Small intestine (tissue), 7 donors: Measurements from ENCODE around the gene U2AF2. TPM values are rescaled to one million over a fixed set of nuclear protein-coding genes. Genes with fewer than 3 reads are reported as not detected.

ENCODE experiments used
- DNase-seq, 2 donors: peaks; one replicate each; pipeline versions ENCODE4 v3.0.0 to v3.0.0-alpha.2; 2013
- FAIRE-seq: peaks from 2 replicates; lab custom pipeline; 2012; peaks lifted over from hg19 to GRCh38; lab: Jason Lieb, UNC
- H3K27ac ChIP-seq, 3 donors: one replicate each; pipeline ENCODE4 v1.5.1; 2013; ENCODE audit warnings: low read length in 2 of 3, mild to moderate bottlenecking in 2 of 3, control low read depth in 1 of 3, inconsistent platforms in 1 of 3, low read depth in 1 of 3, moderate library complexity in 1 of 3
- H3K27me3 ChIP-seq, 3 donors: one replicate each; pipeline ENCODE4 v1.6.1; 2013; ENCODE audit warnings: low read length in 3 of 3, inconsistent platforms in 1 of 3; ENCODE audit not compliant: control insufficient read depth in 3 of 3, insufficient read depth in 3 of 3
- H3K36me3 ChIP-seq, 3 donors: one replicate each; pipeline ENCODE4 v1.6.1; 2013; ENCODE audit warnings: low read length in 3 of 3, inconsistent platforms in 1 of 3, low read depth in 1 of 3, mild to moderate bottlenecking in 1 of 3, moderate library complexity in 1 of 3; ENCODE audit not compliant: control insufficient read depth in 3 of 3, insufficient read depth in 2 of 3
- H3K4me1 ChIP-seq, 3 donors: one replicate each; pipeline ENCODE4 v1.6.1; 2013; ENCODE audit warnings: low read length in 2 of 3, inconsistent platforms in 1 of 3, low read depth in 1 of 3, mild to moderate bottlenecking in 1 of 3, moderate library complexity in 1 of 3; ENCODE audit not compliant: control insufficient read depth in 3 of 3, insufficient read depth in 2 of 3
- H3K4me3 ChIP-seq, 3 donors: one replicate each; pipeline ENCODE4 v1.5.1; 2013; ENCODE audit warnings: low read length in 3 of 3, control low read depth in 1 of 3, inconsistent platforms in 1 of 3, low read depth in 1 of 3, mild to moderate bottlenecking in 1 of 3, moderate library complexity in 1 of 3
- H3K9me3 ChIP-seq, 2 donors: one replicate each; pipeline ENCODE4 v1.6.1; 2013; ENCODE audit warnings: low read depth in 1 of 2, low read length in 1 of 2; ENCODE audit not compliant: control insufficient read depth in 2 of 2, insufficient read depth in 1 of 2
- WGBS, 3 donors: extraction: QIAGEN DNeasy Blood & Tissue Kit; methylation state at CpG; one replicate each; pipeline ENCODE4 v1.1.7; 2013; 5-methylcytosine and 5-hydroxymethylcytosine counted together
- polyA plus RNA-seq, 4 donors: library from polyadenylated mRNA; stranded (reverse) in 3 of 4; unstranded in 1 of 4; fragments of 200-250 nt in 3 of 4; fragments of 120-200 nt in 1 of 4; gene quantifications; one replicate each; pipeline versions ENCODE4 v1.2.1 to v1.2.3, GENCODE V29; 2013
- donor health status: healthy with polysubstance abuse.
- donor health status: control.
- donor health status: control.
- donor health status: Bipolar disorder and iron deficiency.
- donor health status: healthy.

U2AF2 gene
- polyA plus RNA-seq, 4 donors: 74.0 to 161 (median 115) TPM

- H3K36me3 ChIP-seq: peaks cover 0 to 30% (median 0%) of the 10 kb centered on the region in 3 donors
- no peaks in the 10 kb centered on the region for H3K27me3 ChIP-seq
- H3K4me1 ChIP-seq: peaks cover 4 to 13% (median 5%) of the 10 kb centered on the region in 3 donors
- 64 to 70% (median 68%) methylated on average over 7 of the region's 7 CpGs for WGBS, 3 donors
- H3K4me3 ChIP-seq: peak overlapping the region in 1 of 3 donors; percentile 4
- DNase-seq (no peak), FAIRE-seq (no peak)
- no peaks in the 10 kb centered on the region for H3K9me3 ChIP-seq
- peak overlapping the region in 2 of 3 donors; percentile 29 to 39 for H3K27ac ChIP-seq
Measured at GRCh38 chr19:55623561-55623960, 31.3 kb upstream of the U2AF2 start.

GRCh38 chr19:55624109-55625003 is 30.5 kb upstream of the U2AF2 start, which contains the start of gene ZNF784:
TSS of gene ZNF784 (minus strand) at chr19:55624566. CDS start at chr19:55624561, 5 bp downstream.
- H3K4me1 ChIP-seq: peaks cover 4 to 13% (median 5%) of the 10 kb centered on the region in 3 donors
- peak within 1 kb of the TSS; percentile 51 to 67 (median 67) for H3K4me3 ChIP-seq
- FAIRE-seq: no peak
- peaks cover 0 to 30% (median 0%) of the 10 kb centered on the region in 3 donors for H3K36me3 ChIP-seq
- peak within 1 kb of the TSS; percentile 86 to 98 (median 91) for H3K27ac ChIP-seq
- WGBS, 3 donors: 0 to 1% (median 0%) methylated on average over 50 to 56 of the region's 56 CpGs
- DNase-seq: peak; percentile 92 to 96
- no peaks in the 10 kb centered on the region for H3K27me3 ChIP-seq
- no peaks in the 10 kb centered on the region for H3K9me3 ChIP-seq

GRCh38 chr19:55625004-55625326 is 29.9 kb upstream of the U2AF2 start:
- peaks cover 4 to 13% (median 5%) of the 10 kb centered on the region in 3 donors for H3K4me1 ChIP-seq
- FAIRE-seq: no peak

GRCh38 chr19:55626350-55626749 is 28.5 kb upstream of the U2AF2 start:
- Histone ChIP-seq H3K9me3 (no peaks in the 10 kb centered on the region), H3K36me3 (peaks cover 0 to 17% (median 0%) of the 10 kb centered on the region in 3 donors), H3K27me3 (no peaks in the 10 kb centered on the region), H3K27ac (peak overlapping the region in 1 of 3 donors; percentile 61), H3K4me3 (no peak overlapping the region), H3K4me1 (peaks cover 4 to 13% (median 5%) of the 10 kb centered on the region in 3 donors)
- WGBS, 3 donors: 9 to 49% (median 22%) methylated on average over 11 of the region's 11 CpGs
- FAIRE-seq (no peak), DNase-seq (peak in 1 of 2 donors; percentile 75)

More at GRCh38 chr19:55625004-55625326, 29.9 kb upstream of the U2AF2 start:
- peaks cover 0 to 28% (median 0%) of the 10 kb centered on the region in 3 donors for H3K36me3 ChIP-seq
- 29 to 45% (median 36%) methylated on average over 11 of the region's 11 CpGs for WGBS, 3 donors
- no peaks in the 10 kb centered on the region for H3K9me3 ChIP-seq
- no peak for DNase-seq
- H3K27me3 ChIP-seq: no peaks in the 10 kb centered on the region
- H3K27ac ChIP-seq: peak overlapping the region in 2 of 3 donors; percentile 67 to 91
- H3K4me3 ChIP-seq: peak overlapping the region; percentile 17 to 67 (median 51)

- 23 to 30% (median 28%) methylated on average over 3 of the region's 3 CpGs for WGBS, 3 donors
- Histone ChIP-seq H3K4me3 (no peak overlapping the region), H3K36me3 (peaks cover 0 to 6% (median 0%) of the 10 kb centered on the region in 3 donors), H3K27me3 (no peaks in the 10 kb centered on the region), H3K27ac (peak overlapping the region in 1 of 3 donors; percentile 52), H3K4me1 (peaks cover 3 to 10% (median 8%) of the 10 kb centered on the region in 3 donors), H3K9me3 (no peaks in the 10 kb centered on the region)
- FAIRE-seq: no peak
- peak; percentile 94 to 95 for DNase-seq
Measured at GRCh38 chr19:55632463-55632834, 22.4 kb upstream of the U2AF2 start.

GRCh38 chr19:55633861-55634260 is 21.0 kb upstream of the U2AF2 start:
- 78 to 91% (median 89%) methylated on average over 8 of the region's 8 CpGs for WGBS, 3 donors
- peaks cover 3 to 10% (median 8%) of the 10 kb centered on the region in 3 donors for H3K4me1 ChIP-seq
- peaks cover 0 to 16% (median 0%) of the 10 kb centered on the region in 3 donors for H3K36me3 ChIP-seq
- FAIRE-seq (no peak), DNase-seq (no peak)
- no peaks in the 10 kb centered on the region for H3K27me3 ChIP-seq
- H3K27ac ChIP-seq: no peak overlapping the region
- no peaks in the 10 kb centered on the region for H3K9me3 ChIP-seq
- H3K4me3 ChIP-seq: no peak overlapping the region

GRCh38 chr19:55635334-55635717 is 19.5 kb upstream of the U2AF2 start:
- H3K4me3 ChIP-seq: peak overlapping the region; percentile 83 to 96 (median 96)
- FAIRE-seq (no peak), DNase-seq (no peak)
- no peaks in the 10 kb centered on the region for H3K27me3 ChIP-seq
- WGBS, 3 donors: 4 to 7% (median 6%) methylated on average over 9 of the region's 9 CpGs
- H3K27ac ChIP-seq: peak overlapping the region; percentile 79 to 100 (median 92)
- H3K9me3 ChIP-seq: no peaks in the 10 kb centered on the region
- peaks cover 4 to 15% (median 10%) of the 10 kb centered on the region in 3 donors for H3K4me1 ChIP-seq
- peaks cover 0 to 19% (median 0%) of the 10 kb centered on the region in 3 donors for H3K36me3 ChIP-seq

GRCh38 chr19:55635856-55636440 is 18.9 kb upstream of the U2AF2 start:
- no peak for DNase-seq

More at GRCh38 chr19:55635856-55636440, 18.9 kb upstream of the U2AF2 start:
- Histone ChIP-seq H3K4me3 (peak overlapping the region; percentile 83 to 96 (median 96)), H3K4me1 (peaks cover 4 to 19% (median 10%) of the 10 kb centered on the region in 3 donors), H3K36me3 (peaks cover 0 to 19% (median 0%) of the 10 kb centered on the region in 3 donors), H3K27me3 (no peaks in the 10 kb centered on the region), H3K27ac (peak overlapping the region in 2 of 3 donors; percentile 92 to 100), H3K9me3 (no peaks in the 10 kb centered on the region)
- WGBS, 3 donors: 49 to 59% (median 53%) methylated on average over 7 of the region's 7 CpGs
- no peak for FAIRE-seq
